Loucy (cell line): ENCODE data around the gene SPOCK2.

Source experiments
- EZH2phosphoT487 ChIP-seq: fragments of 200-600 bp; IDR thresholded peaks from 2 replicates; pipeline ENCODE4 v1.6.1; 2018; ENCODE audit warnings: antibody characterized with exemption, mild to moderate bottlenecking, moderate library complexity, borderline replicate concordance
- TF ChIP-seq, protein P1 (sequence below): fragments of 200-600 bp; sonication (generic); conservative IDR thresholded peaks from 2 replicates; pipeline ENCODE4 v1.5.1; 2014; ENCODE audit warnings: mild to moderate bottlenecking, antibody characterized with exemption, low read length

DNA sequence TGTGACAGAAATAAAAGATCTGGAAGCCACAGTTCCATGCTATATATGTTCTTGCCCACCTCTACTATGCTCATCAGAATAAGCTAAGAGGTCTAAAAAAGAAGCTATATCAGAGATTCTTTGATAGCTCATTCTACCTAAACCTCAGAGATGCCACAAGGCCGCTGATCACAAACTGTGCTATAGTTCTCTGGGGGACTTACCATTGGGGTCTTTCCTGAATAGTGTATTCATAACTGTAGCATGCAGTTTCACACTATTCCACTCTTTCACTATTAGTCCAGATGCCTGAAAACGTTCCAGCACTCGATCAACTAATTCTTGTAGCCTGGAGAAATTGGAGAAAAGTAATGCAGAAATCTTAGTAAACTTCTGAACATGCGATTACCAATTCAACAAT lies 44.5 kb upstream of the SPOCK2 start:
- TF ChIP-seq, protein P1, sequence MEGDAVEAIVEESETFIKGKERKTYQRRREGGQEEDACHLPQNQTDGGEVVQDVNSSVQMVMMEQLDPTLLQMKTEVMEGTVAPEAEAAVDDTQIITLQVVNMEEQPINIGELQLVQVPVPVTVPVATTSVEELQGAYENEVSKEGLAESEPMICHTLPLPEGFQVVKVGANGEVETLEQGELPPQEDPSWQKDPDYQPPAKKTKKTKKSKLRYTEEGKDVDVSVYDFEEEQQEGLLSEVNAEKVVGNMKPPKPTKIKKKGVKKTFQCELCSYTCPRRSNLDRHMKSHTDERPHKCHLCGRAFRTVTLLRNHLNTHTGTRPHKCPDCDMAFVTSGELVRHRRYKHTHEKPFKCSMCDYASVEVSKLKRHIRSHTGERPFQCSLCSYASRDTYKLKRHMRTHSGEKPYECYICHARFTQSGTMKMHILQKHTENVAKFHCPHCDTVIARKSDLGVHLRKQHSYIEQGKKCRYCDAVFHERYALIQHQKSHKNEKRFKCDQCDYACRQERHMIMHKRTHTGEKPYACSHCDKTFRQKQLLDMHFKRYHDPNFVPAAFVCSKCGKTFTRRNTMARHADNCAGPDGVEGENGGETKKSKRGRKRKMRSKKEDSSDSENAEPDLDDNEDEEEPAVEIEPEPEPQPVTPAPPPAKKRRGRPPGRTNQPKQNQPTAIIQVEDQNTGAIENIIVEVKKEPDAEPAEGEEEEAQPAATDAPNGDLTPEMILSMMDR: no peak
- TF ChIP-seq EZH2phosphoT487: no peak
